NCI-H2081 (cell line): ENCODE data around the gene TNK2.
A peak's percentile ranks its signal among the peaks of the same experiment; 100 is the strongest.
"Not testable (repeated sequence)": the region's sequence is repeated elsewhere in the genome, so short reads cannot be mapped to it uniquely, and the experiment has no call there.

Experiments
- DNase-seq, 2 experiments: peaks; one replicate each; lab custom pipeline; 2025; lab: John Stamatoyannopoulos, UW

The TNK2 gene

DNA sequence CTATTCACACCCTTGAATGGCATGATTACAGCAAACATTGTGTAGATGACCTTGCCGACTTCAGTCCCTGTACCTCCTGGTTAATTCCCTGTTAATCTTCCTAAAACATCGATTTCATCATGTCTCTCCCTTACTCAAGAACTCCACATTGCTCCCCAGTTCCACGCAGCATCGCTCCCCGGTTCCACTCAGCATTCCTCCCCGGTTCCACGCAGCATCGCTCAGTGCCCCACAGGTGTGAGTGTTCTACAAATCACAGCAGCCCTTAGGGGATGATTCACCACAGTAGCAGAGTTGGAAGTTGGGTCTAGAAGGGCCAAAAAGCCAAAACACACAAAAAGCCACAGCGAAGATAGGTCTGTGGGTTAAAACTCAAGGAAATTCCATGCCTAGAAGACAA is 8.6 kb upstream of the TNK2 start:
- DNase-seq, result no peak

DNA sequence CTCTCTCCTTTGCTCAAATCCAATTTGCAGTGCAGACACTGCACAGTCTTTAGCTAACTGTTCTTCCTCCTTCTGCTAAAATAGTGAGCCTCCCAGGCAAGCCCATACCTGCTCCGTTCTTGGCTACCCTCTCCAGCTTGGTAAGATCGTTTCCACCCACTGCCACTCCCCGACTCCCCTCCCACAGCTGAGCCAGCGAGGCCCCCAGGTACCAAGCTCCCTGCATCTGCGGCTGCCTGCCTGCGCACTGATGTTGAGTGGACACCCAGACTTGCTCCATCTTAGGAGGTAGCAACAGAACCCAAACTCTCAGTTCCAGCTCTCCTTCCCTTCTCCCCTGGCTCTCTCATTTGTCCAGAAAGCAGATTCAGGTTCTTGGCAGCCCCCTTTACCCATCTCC is 7.9 kb upstream of the TNK2 start:
- no peak for DNase-seq

DNA sequence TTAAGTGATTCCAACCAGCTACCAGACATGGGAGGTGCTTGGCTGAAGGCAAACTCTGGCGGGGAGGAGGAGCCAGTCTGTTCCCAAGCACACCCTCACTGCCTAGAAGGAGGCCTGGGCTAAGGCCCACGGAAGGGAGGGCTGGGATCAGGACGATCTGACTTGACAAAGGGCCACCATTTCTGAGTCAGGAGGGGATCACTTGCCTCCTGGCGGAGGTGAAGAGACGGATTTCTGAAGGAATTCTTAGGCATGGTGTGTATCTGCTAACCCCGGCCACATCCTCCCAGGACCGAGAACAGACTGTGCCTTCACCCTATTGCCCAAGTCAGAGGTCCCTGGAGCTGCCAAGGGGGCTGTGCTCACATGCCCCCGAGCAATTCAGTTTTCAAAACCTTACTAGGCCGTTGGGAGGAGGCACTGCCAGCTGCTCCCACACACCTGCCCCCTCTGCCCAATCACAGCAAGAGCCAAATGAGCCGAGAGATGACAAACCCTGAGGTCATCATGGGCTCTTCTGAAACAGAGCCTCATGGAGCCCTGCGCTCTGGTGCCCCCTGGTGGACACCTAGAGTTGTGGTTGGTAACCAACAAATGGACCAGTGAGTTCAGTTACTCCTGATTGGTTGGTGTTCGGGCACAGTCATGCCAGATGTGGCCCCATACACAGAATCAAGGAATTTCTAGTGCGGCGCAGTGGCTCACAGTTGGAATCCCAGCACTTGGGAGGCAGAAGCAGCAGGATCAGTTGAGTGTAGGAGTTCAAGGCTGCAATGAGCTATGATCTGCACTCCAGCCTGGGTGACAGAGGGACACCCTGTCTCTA is 6.5 kb upstream of the TNK2 start:
- no peak for DNase-seq

DNA sequence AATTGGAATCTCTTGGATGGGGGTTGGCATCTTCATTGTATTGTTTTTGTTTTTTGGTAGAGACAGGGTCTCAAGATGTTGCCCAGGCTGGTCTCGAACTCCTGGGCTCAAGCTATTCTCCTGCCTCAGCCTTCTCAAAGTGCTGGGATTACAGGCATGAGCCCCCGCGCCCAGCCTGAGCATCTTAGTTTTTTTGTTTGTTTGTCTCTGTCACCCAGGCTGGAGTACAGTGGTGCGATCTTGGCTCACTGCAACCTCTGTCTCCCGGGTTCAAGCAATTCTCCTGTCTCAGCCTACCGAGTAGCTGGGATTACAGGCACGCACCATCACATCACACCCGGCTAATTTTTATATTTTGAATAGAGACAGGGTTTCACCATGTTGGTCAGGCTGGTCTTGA is 5.8 kb upstream of the TNK2 start:
- not testable (repeated sequence) for DNase-seq

DNA sequence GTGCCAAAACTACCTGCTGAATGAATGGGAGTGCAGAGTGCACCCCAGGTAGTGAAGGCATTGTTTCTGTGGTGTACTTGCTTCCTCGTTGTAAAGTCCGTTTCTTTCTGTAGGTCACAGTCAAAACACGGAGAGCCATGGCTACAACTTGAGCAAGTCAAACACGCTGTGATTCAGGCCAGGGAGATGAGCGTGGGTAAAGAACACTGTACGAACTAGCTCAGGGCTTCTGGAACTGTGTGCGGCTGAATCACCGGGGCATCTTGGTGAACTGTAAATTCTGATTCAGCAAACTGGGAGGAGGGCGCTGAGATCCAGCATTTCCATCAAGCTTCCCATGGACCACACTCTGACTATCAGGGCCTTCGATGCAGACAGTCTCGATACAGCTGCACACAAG is 5.0 kb upstream of the TNK2 start:
- no peak for DNase-seq

DNA sequence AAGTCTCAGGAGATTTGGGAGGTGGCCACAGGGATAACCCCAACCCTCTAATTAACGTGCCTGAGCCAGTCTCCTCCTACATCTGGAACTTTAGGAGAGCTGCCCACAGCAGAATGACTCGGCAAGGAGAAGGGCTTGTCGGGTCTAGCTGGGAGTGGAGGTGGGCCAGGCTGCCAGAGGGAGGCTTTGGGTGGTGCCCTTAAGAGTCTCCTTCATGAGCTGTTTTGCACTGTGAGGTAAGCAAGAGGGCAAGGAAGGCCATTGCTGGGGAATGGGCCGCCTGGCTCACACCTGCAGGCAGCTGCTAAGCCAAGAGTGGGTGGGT is 3.6 kb upstream of the TNK2 start:
- DNase-seq, result no peak

DNA sequence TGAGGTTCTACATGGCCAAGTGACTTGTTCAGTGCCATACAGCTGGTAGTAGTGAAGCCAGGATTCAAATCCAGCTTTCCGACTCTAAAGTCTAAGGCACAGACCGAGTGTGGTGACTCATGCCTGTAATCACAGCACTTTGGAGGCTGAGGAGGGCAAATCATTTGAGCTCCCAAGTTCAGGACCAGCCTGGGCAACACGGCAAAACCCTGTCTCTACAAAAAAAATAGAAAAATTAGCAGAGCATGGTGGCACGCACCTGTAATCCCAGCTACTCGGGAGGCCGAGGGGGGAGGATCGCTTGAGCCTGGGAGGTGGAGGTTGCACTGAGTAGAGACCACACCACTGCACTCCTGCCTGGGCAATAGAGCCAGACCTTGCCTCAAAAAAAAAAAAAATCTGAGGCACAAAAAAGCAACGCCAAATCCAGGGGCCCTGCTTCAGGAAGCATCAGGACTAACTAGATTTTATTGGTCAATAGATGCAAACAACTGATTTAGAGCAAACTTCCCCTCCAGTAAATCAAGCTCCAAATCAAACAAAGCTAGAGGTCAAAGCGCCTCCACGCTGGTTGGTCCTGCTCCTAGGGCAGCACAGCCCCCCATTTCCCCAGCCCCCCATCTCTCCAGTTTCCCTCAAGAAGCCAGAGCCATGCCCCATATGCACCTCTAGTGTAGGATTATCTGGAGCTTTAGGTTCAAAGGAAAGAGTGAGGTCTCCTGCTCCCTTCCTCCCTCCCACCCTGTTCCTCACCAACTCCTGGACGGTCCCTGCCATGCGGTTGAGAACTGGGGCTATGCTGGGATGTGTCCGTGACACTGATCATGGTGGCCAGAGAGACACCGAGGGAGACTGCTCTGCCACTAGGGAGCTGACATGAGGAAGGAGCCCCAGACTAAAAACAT is 2.9 kb upstream of the TNK2 start:
- no peak for DNase-seq

DNA sequence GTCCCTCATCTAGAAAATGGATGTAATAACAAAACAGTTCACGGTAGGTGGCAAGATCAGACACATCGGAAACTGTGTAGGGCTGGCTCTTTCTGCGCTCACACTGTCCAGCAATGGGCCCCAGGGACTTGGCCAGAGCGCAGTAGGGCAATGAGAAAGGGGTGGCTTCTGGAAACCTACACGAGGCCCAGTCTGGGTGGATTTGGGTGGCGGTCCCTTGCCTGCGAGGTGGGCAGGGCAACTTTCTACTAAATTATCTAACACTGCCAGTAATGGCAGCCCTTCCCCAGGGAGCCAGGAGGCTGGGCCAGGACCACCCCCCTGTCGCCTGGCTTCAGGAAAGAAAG is 2.1 kb upstream of the TNK2 start:
- DNase-seq, result no peak

DNA sequence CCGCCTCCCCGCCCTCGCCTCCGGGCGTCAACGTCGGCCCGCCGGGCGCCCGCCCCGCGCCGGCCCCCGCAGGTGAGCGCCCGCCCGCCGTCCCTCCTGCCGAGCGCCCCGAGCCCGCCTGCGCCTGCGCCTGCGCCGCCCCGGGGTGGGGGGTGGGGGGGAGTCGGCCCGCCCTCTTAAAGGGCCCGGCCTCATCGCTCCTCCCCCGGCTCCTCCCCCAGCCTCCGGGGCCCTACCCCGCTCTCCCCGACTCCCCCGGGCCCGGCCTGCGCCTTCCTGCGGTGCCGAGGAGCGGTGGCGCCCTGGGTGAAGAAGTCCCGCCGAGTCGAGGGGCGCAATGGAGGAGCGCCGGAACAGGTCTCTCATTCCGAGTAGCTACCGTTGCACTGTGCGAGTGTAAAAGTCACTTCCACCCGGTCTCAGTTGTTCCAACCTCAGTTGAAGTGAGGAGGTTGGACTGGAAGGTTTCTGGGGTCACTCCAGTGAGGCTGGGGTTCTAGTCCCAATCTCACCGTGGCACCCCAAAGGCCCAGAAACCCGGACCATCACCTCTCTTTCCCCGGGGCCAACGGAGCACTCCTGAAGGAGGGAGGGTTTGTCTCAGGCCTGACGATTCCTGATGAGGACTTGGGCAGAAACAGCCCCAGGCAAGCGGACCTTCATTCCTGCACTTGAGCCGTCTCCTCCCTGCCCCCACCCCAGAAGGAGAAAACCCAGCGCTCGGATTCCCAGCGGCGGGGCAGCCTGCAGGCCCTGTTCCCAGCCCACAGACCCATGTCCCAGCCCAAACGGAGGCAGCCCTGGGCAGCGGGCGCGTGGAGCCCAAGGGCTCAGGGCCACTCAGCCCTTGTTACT is 1.5 kb upstream of the TNK2 start:
- DNase-seq, result peak; percentile 87 to 94

DNA sequence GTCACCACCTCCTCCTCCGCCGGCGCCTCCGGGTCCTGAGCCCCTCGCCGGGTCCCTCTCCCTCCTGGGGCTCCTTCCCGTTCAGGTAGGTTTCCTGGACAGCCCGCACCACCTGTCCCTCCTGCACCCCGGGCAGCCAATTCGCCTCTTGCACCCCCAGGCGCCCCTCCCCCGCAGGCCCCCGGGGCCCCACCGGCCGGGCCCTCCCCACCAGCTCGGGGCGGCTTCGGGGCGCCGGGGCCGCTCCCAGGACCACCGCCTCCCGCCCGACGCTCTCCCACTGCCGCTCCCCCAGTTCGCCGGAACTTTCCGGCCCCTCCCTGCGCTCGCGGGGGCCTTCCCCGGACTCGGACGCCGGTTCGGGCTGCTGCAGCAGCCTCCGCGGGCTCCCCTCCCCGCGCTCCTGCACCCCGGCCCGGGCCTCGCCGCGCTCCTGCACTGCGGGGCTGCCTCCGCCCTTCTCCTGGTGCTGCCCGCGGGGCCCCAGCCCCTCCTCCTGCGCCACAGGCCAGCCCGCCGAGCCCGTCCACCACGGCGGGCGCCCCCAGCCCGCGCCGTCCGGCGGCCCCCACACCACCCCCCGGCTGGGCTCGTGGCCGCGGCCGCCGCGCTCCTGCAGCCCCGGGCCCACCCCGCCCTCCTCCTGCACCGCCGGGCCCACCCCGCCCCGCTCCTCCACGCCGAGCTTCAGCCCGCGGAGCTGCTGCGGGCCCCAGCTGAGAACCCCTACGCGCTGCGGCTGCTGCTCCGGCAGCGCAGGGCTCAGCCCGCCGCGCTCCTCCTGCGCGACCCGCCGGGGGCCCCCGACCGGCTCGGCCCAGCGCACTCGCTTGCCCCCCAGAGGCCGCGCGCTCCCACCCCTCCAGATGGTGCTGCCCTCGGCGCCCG is 587 bp upstream of the TNK2 start:
- DNase-seq, result peak in 1 of 2 experiments; percentile 72

DNA sequence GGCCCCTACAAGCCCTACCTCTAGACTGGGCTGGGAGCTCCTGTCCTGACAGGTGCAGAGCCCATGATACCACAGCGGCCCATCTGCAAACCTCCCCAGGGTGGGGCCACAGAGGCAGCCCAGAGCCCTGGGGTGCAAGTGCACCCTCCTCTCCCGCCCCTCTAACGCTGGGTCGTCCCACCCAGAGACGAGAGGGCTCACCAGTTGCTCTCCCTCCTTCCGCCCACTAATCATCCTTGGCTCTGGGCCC is 742 bp downstream of the TNK2 start:
- DNase-seq, result peak in 1 of 2 experiments; percentile 53

DNA sequence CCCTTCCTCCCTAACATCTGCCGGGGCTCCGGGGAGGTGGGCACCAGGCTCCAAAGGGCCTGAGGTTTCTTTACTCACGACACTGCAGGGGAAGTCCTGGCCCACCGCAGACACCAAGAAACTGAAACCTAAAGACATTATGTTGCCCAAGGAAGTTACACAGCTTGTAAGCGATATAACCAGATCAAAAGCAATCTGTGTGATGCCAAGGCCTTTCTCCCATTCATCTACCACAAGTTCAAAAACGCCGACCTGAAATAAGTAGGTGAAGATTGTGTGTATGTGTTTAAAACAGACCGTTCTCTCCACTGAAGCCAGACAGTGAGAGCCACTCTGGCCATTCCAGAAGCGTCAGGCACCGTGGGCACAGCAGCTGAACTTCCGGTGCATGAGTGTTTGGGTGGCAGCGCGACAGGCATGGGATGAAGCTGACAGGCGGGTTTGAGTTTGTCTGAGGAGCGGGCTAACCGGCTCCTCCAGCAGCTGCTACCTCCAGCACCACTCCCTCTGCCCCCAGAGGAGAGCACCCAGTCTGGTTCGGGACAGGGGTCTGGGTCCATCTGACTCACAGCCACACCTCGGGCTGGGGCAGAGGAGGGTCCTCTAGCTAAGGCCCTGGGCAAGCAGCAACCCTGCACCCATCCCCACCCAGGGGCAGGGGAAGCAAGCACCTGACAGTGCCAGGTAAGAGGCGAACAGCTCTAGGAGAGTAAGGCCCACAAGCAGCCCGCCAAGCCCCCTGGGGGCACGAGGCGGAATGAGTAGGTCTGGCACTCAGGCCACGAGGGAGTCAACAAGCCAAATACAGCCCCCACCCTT is 1.3 kb downstream of the TNK2 start:
- DNase-seq, result peak; percentile 30 to 58

DNA sequence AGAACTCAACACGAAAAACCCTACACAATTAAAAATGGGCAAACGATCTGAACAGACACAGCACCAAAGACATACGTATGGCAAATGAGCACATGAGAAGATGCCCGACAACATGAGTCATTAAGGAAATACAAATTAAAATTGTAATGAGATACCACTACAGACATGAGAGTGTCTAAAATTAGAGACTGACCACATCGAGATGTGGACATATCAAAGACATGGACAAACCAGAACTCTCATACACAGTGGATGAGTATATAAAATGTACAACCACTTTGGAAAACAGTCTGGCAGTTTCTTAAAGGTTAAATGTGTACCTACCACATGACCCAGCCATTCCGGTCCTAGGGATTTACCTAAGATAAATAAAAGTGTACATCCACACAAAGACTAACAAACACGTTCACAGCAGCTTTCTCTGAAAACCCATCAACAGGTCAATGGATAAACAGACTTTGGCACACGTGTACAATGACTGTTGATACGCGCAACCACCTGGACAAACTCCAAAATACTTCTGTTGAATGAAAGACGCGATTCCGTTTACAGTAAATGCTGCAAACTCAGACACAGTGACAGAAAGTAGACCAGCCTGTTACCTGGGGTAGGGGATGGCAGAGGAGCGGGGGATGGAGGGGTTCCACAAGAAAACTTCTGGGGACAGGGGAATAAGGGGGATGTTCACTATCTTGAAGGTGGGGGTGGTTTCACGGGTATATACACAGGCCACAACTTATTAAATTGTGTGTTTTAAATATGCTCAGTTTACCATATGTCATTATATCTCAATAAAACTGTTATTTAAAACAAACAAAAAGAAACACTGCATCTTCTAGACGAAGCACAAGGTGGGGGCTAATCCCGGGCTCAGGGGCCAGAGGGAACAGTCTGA is 2.1 kb downstream of the TNK2 start:
- DNase-seq, result peak in 1 of 2 experiments; percentile 62

DNA sequence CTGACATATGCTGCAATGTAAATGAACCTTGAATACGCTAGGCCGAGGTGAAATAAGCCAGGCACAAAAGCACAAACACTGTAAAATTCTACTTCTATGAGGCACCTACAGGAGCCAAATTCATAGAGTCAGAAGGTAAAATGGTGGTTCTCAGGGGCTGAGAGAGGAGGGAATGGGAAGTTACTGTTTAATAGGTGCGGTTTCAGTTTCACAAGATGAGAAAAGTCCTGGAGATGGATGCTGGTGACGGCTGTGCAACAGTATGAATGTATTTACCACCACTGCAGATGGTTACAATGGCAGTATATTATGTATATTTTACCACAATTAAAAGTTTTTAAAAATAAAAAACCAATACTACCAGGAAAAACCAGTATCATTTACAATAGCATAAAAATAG is 4.0 kb downstream of the TNK2 start:
- DNase-seq, result no peak

DNA sequence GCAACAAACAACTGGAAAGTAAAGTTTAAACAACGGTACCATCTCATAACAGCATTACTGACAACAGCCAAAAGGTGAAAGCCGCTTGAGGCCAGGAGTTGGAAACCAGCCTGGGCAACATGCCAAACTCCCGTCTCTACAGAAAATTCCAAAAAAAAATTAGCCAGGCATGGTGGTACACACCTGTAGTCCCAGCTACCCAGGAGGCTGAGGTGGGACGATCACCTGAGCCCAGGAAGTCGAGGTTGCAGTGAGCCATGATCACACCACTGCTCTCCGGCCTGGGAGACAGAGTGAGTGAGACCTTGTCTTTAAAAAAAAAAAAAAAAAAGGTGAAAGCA is 4.4 kb downstream of the TNK2 start:
- DNase-seq, result no peak

DNA sequence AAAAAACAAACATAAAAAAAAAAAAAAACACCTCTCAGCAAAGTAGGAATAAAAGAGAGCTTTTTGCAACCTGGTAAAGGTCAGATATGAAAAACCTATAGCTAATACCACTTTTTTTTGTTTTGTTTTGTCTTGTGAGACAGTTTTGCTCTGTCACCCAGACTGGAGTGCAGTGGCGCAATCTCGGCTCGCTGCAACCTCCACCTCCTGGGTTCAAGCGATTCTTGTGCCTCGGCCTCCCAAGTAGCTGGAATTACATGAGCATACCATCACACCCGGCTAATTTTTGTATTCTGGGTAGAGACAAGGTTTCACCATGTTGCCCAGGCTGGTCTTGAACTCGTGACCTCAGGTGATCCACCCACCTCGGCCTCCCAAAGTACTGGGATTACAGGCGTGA is 5.7 kb downstream of the TNK2 start:
- DNase-seq, result not testable (repeated sequence)

DNA sequence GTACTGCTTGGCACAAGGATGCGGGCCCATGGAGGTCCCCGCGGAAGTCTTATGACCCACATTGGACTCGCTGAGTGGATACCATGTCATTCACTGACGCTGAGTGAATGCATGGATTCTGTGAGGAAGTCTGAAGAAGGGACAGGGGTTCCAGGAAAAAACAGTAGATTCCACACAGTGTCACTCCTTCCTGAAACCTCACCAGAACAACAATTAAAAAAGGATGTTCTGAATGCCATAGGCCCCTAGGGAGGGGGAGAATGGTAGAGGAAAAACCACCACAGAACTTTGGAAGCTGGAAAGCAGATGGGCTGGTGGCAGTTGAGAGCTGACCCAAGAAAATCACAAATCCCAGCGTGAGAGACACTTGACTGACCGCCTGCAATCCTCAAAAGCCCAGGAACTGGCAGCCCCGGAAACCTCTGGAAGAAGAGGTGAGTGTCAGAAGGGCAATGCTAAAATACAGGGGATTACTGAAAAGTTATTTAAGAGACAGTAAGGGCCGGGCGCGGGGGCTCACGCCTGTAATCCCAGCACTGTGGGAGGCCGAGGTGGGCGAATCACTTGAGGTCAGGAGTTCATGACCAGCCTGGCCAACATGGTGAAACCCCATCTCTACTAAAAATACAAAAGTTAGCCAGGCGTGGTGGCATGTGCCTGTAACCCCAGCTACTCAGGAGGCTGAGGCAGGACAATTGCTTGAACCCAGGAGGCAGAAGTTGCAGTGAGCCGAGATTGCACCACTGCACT is 6.3 kb downstream of the TNK2 start:
- DNase-seq, result not testable (repeated sequence)

DNA sequence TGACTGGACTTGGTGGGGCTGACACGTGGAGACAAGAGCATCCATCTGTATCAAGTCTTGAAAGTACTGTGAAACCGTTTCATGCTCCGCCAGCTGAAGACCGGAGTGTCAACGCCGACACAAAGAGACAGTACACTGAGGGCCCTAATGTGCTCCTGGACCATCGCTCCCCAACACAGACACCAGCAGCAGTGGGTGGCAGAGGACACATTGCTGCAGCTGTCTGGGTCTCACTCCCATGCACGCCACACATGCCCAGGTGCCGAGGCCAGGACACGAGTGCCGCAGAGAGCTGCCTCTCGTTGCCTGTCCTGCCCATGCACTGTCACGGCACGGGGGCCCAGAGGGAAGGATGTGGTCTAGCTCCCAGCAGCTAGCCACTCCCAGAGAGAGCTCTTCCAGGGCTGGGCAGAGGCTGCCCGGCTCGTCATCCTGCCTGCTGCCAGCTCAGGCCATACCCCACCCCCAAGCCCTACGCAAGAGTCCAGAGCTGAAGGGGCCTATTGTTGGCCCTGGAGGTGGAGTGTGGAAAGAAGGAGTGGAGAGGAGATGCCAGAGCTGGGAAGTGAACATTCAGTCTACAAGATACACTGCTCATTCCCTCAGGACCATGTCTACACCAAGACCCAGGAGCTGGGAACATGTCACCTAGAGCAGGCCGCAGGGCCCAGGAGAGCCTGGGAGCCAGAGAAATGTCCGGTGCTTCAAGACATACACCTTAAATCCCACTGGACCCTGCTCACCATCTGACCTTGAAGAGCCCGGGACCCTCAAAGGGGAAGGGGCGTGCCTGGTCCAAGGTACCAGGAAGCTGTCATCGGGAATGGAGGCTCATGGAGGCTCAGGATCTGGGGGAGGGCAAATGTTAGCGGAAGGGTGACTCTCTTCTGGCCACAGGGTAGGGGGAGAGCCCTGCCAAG is 7.7 kb downstream of the TNK2 start:
- DNase-seq, result no peak
